D721Med (cell line): ENCODE measurements around the gene NGDN.

ENCODE experiments used
- DNase-seq: peaks from one replicate; pipeline ENCODE4 v3.0.0; 2011; ENCODE audit warnings: low spot score; ENCODE audit not compliant: insufficient read length
- FAIRE-seq: peaks from 2 replicates; lab custom pipeline; 2011; peaks lifted over from hg19 to GRCh38; lab: Jason Lieb, UNC
- TF ChIP-seq, protein P1 (sequence below): IDR thresholded peaks from 2 replicates; pipeline ENCODE4 v1.5.1; 2012; ENCODE audit warnings: mild to moderate bottlenecking, control low read depth; ENCODE audit not compliant: insufficient read depth; ENCODE audit errors: missing control alignments

Gene NGDN

GRCh38 chr14:23460960-23461359, 8.5 kb upstream of the NGDN start:
- TF ChIP-seq, protein P1, sequence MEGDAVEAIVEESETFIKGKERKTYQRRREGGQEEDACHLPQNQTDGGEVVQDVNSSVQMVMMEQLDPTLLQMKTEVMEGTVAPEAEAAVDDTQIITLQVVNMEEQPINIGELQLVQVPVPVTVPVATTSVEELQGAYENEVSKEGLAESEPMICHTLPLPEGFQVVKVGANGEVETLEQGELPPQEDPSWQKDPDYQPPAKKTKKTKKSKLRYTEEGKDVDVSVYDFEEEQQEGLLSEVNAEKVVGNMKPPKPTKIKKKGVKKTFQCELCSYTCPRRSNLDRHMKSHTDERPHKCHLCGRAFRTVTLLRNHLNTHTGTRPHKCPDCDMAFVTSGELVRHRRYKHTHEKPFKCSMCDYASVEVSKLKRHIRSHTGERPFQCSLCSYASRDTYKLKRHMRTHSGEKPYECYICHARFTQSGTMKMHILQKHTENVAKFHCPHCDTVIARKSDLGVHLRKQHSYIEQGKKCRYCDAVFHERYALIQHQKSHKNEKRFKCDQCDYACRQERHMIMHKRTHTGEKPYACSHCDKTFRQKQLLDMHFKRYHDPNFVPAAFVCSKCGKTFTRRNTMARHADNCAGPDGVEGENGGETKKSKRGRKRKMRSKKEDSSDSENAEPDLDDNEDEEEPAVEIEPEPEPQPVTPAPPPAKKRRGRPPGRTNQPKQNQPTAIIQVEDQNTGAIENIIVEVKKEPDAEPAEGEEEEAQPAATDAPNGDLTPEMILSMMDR: no peak
- DNase-seq: no peak
- FAIRE-seq: no peak

DNA sequence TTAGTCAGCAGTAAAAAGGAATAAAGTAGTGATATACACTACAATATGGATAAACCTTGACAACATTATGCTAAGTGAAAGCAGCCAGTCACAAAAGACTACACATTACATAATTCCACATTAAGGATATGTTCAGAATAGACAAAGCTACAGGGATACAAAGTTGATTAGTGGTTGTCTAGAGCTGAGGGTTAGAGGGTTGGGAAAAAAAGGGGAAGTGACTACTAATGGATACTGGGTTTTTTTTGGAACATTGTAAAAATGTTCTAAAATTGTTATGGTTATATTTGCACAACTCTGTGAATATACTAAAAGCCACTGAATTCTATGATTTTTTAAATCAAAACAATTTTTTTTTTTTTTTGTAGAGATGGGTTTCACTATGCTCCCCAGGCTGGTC, 4.8 kb upstream of the NGDN start:
- TF ChIP-seq, protein P1: no peak
- no peak for DNase-seq
- no peak for FAIRE-seq

DNA sequence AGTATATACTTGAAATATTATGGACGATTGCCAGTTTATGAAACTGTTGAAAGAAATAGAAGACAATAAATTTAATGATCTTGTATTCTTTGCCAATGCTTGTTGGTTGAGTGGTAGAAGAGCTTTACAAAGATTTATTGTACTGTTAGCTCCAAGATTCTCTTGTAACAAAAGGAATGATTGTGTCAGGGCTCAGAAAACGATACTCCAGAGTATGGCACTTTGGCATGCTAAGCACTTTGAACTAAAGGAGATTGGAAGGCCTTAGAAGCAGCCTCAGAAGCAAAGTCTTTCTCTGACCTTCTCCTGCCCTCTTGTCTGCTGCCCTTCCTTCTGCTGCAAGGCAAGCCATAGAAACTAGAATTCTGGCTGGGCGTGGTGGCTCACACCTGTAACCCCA, 4.2 kb upstream of the NGDN start:
- DNase-seq: no peak
- FAIRE-seq: no peak
- TF ChIP-seq, protein P1: no peak

GRCh38 chr14:23468704-23469126, 788 bp upstream of the NGDN start:
- FAIRE-seq (no peak), DNase-seq (no peak)
- TF ChIP-seq, protein P1: no peak

GRCh38 chr14:23469906-23470403, 452 bp downstream of the NGDN start:
- FAIRE-seq (no peak), DNase-seq (no peak)
- TF ChIP-seq, protein P1: no peak

- TF ChIP-seq, protein P1: no peak
- FAIRE-seq: no peak
Observed at GRCh38 chr14:23470947-23471346, 1.4 kb downstream of the NGDN start.

DNA sequence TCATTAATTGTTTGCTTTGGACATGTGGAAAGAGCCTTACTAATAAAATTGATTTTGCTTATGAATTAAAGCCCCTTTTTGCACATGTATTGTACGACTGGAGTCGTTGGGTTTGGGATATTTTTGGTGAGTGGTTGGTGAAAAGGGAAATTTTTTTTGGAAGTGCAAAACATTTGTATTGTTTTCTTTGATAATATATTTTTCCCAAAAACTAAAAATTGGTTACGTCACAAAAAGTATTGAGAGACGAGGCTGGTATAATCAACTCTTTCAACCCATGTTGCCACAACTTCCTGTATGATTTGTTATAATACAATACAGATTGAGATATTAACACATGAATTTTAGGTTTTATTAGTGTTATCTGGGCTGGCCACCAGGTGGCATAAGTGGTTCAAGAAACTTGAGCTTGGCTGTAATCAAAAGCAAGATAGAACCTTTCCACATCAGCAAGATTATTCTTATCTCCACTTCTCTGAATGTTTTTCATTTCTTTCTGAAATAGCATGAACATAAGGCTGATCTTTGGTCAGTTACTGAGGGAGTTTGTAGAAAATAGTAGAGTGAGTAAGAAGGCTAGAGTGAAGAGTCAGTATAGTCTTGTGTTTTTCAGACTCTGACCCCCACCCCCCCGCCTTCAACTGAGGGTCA, 8.7 kb downstream of the NGDN start:
- FAIRE-seq (no peak), DNase-seq (no peak)
- TF ChIP-seq, protein P1: peak; percentile 82

More at GRCh38 chr14:23470947-23471346, 1.4 kb downstream of the NGDN start:
- DNase-seq: no peak
